Fibroblast of lung (primary cell): Measurements from ENCODE around the gene DCXR.

ENCODE experiments used
- EZH2 ChIP-seq: IDR thresholded peaks from 2 replicates; pipeline ENCODE4 v1.5.1; 2012; ENCODE audit warnings: low read length, control low read depth, mild to moderate bottlenecking; ENCODE audit errors: missing control alignments
- TF ChIP-seq, protein P1 (sequence below), 2 donors: IDR thresholded peaks in 1 of 2; conservative IDR thresholded peaks in 1 of 2; 1 replicate in 1 of 2; 2 replicates in 1 of 2; pipeline ENCODE4 v1.5.1; 2011 to 2012; ENCODE audit warnings: low read length in 2 of 2, control low read depth in 1 of 2, inconsistent platforms in 1 of 2, low read depth in 1 of 2, mild to moderate bottlenecking in 1 of 2

DNA sequence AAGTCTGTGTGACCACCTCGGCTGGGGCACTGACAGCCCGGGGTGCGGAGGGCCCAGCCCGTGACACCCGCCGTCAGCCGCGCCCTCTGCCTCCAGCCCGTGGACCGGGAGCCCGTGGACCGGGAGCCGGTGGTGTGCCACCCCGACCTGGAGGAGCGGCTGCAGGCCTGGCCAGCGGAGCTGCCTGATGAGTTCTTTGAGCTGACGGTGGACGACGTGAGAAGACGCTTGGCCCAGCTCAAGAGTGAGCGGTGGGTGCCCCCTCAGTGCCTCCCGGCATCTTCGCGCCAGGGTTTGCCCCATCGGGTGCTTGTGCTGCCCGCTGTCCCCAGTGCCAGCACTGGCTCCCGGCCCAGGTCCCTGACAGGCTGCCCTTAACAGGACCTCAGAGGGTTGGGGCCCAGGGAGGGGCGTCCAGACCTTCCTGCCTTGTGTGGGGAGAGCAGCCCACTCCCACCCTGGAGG lies 28.5 kb downstream of the DCXR start:
- TF ChIP-seq, protein P1, sequence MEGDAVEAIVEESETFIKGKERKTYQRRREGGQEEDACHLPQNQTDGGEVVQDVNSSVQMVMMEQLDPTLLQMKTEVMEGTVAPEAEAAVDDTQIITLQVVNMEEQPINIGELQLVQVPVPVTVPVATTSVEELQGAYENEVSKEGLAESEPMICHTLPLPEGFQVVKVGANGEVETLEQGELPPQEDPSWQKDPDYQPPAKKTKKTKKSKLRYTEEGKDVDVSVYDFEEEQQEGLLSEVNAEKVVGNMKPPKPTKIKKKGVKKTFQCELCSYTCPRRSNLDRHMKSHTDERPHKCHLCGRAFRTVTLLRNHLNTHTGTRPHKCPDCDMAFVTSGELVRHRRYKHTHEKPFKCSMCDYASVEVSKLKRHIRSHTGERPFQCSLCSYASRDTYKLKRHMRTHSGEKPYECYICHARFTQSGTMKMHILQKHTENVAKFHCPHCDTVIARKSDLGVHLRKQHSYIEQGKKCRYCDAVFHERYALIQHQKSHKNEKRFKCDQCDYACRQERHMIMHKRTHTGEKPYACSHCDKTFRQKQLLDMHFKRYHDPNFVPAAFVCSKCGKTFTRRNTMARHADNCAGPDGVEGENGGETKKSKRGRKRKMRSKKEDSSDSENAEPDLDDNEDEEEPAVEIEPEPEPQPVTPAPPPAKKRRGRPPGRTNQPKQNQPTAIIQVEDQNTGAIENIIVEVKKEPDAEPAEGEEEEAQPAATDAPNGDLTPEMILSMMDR (conservative IDR thresholded peaks at IDR 0.05 in 1 of 2, IDR thresholded peaks at IDR 0.05 in 1 of 2; ENCODE audit: low read depth in 1 of 2, low read length in 2 of 2) = no peak
- TF ChIP-seq EZH2 = no peak
